ENCODE measurements around the gene DTWD2.

DTWD2 gene

DNA sequence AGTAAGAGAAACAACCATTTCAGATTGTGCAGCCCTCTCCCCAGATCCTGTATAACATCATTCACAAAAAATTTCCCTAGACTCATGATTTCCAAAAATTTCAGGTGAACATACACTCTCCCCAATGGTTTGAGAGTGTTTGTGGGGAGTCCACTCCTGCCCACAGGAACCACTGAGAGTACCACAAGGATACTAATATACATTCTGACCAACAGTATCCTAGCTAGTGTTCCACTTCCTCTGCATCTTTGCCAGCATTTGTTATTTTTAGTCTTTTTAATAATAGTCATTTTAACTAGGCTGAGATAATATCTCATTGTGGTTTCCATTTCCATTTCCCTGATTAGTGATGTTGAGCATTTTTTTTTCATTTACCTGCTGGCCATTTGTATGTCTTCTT lies 155.4 kb downstream of the DTWD2 start:
- no peak overlapping the region for H2AFZ ChIP-seq (ENCODE audit: low read length)
- no peak overlapping the region for H3K4me2 ChIP-seq (ENCODE audit: insufficient read depth, low read length, poor library complexity, severe bottlenecking)
- no peak overlapping the region for H3K27ac ChIP-seq (replicated peaks; ENCODE audit: low read length)
- no peak overlapping the region for H2BK15ac ChIP-seq (ENCODE audit: low read length)
- no peak overlapping the region for H3K18ac ChIP-seq (ENCODE audit: low read length)
- H4K91ac ChIP-seq (ENCODE audit: low read depth, low read length, poor library complexity) = no peak overlapping the region
- no peak overlapping the region for H3K9ac ChIP-seq (ENCODE audit: low read depth, low read length, poor library complexity)
- no peaks in the 10 kb centered on the region for H3K4me1 ChIP-seq (ENCODE audit: control insufficient read depth in 2 of 2, insufficient read depth in 1 of 2, low read depth in 1 of 2, low read length in 2 of 2)
- no peak overlapping the region for H4K8ac ChIP-seq (ENCODE audit: low read depth, low read length)
- no peaks in the 10 kb centered on the region for H3K79me1 ChIP-seq (ENCODE audit: low read depth, low read length)
- H3K27me3 ChIP-seq (ENCODE audit: control insufficient read depth in 3 of 3, insufficient read depth in 3 of 3, low read depth in 1 of 3, low read length in 3 of 3) = no peaks in the 10 kb centered on the region
- no peak overlapping the region for H3K4ac ChIP-seq (ENCODE audit: low read length)
- no peak overlapping the region for H2BK120ac ChIP-seq (ENCODE audit: low read depth, low read length)
- no peak overlapping the region for H2AK5ac ChIP-seq (ENCODE audit: low read depth, low read length)
- no peak overlapping the region for H3K4me3 ChIP-seq (ENCODE audit: low read length in 2 of 2)
- H2BK12ac ChIP-seq (ENCODE audit: low read length) = no peak overlapping the region
- peaks cover 0 to 2% of the 10 kb centered on the region in 2 donors for H3K9me3 ChIP-seq (replicated peaks in 1 of 2; ENCODE audit: control insufficient read depth in 2 of 2, insufficient read depth in 1 of 2, low read depth in 1 of 2, low read length in 2 of 2)
- no peak overlapping the region for H3K14ac ChIP-seq (ENCODE audit: low read length)
- no peaks in the 10 kb centered on the region for H3K36me3 ChIP-seq (replicated peaks in 1 of 2; ENCODE audit: control insufficient read depth in 2 of 2, insufficient read depth in 2 of 2, low read length in 2 of 2)
- no peak overlapping the region for H2BK5ac ChIP-seq (ENCODE audit: low read length)
- no peak for DNase-seq (ENCODE audit: low spot score)
- H3K23ac ChIP-seq (ENCODE audit: low read depth, low read length, poor library complexity) = no peak overlapping the region

DNA sequence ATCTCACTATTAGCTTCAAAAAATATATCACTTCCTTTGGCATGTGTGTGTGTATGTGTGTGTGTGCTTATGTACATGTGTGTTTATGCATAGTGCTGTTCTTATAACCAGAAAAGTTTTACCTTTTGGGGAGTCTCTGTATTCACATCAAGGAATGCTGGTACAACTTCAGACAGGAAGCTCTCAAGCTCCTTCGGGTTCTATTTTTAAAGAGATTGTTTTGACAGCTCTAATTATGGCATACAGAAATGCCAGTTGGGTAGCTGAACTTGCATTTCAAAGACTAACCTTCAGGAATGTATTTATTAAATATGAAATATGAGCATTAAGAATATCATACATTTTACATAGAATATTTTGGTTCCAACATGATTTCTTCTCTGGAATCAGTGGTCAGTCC lies 163.1 kb downstream of the DTWD2 start:
- H3K4me2 ChIP-seq (ENCODE audit: insufficient read depth, low read length, poor library complexity, severe bottlenecking) = no peak overlapping the region
- DNase-seq (ENCODE audit: low spot score) = no peak
- H2AK5ac ChIP-seq (ENCODE audit: low read depth, low read length) = no peak overlapping the region
- H3K27me3 ChIP-seq (ENCODE audit: control insufficient read depth in 3 of 3, insufficient read depth in 3 of 3, low read depth in 1 of 3, low read length in 3 of 3) = no peaks in the 10 kb centered on the region
- no peak overlapping the region for H3K23ac ChIP-seq (ENCODE audit: low read depth, low read length, poor library complexity)
- H3K4ac ChIP-seq (ENCODE audit: low read length) = no peak overlapping the region
- H3K79me1 ChIP-seq (ENCODE audit: low read depth, low read length) = no peaks in the 10 kb centered on the region
- no peak overlapping the region for H2BK12ac ChIP-seq (ENCODE audit: low read length)
- no CpG with 5 or more reads among the region's 1 CpG for WGBS, 2 donors (ENCODE audit: extremely low coverage in 2 of 2, insufficient read length in 2 of 2, insufficient replicate concordance in 1 of 2)
- no peaks in the 10 kb centered on the region for H3K36me3 ChIP-seq (replicated peaks in 1 of 2; ENCODE audit: control insufficient read depth in 2 of 2, insufficient read depth in 2 of 2, low read length in 2 of 2)
- no peaks in the 10 kb centered on the region for H3K9me3 ChIP-seq (replicated peaks in 1 of 2; ENCODE audit: control insufficient read depth in 2 of 2, insufficient read depth in 1 of 2, low read depth in 1 of 2, low read length in 2 of 2)
- no peak overlapping the region for H3K9ac ChIP-seq (ENCODE audit: low read depth, low read length, poor library complexity)
- H2BK120ac ChIP-seq (ENCODE audit: low read depth, low read length) = no peak overlapping the region
- H3K14ac ChIP-seq (ENCODE audit: low read length) = no peak overlapping the region
- no peak overlapping the region for H2AFZ ChIP-seq (ENCODE audit: low read length)
- H2BK5ac ChIP-seq (ENCODE audit: low read length) = no peak overlapping the region
- H4K8ac ChIP-seq (ENCODE audit: low read depth, low read length) = no peak overlapping the region
- H3K4me3 ChIP-seq (ENCODE audit: low read length in 2 of 2) = no peak overlapping the region
- H3K18ac ChIP-seq (ENCODE audit: low read length) = no peak overlapping the region
- no peak overlapping the region for H4K91ac ChIP-seq (ENCODE audit: low read depth, low read length, poor library complexity)
- H2BK15ac ChIP-seq (ENCODE audit: low read length) = no peak overlapping the region
- no peak overlapping the region for H3K27ac ChIP-seq (replicated peaks; ENCODE audit: low read length)
- no peaks in the 10 kb centered on the region for H3K4me1 ChIP-seq (ENCODE audit: control insufficient read depth in 2 of 2, insufficient read depth in 1 of 2, low read depth in 1 of 2, low read length in 2 of 2)

DNA sequence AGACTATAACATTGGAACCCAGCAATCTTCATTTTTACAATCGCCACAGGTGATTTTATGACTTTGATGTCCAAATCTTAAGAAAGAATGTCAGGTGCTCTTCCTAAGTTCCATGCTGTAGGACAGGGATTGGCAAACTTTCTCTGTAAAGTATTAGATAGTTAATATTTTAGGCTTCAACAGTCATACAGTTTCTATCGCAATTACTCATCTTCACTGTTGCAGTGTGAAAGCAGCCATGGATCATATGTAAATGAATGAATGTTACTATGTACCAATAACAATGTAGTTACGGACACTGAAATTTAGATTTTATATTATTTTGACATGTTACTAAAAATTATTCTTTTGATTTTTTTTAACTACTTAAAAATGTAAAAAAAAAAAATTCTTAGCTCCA lies 169.7 kb downstream of the DTWD2 start:
- no peak overlapping the region for H3K4ac ChIP-seq (ENCODE audit: low read length)
- no peak overlapping the region for H2AFZ ChIP-seq (ENCODE audit: low read length)
- H3K4me2 ChIP-seq (ENCODE audit: insufficient read depth, low read length, poor library complexity, severe bottlenecking) = no peak overlapping the region

DNA sequence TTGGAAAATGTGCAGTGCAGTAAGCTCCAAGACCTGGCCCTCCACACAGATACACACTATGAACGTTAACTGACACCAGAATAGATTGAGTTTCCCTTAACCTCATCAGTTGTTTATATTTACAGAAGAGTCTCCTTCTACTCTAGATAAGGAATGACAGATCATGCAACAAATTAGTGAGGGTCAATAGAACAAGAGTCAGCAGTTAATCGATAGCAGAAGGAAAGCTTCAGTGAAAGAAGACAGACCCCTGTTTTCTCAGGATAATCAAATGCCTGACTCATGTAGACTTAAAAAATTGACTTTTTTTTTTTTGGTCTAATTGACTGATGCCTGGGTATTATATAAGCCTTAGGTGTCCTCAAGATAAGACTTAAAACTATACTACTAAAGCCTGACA lies 179.9 kb downstream of the DTWD2 start:
- Histone ChIP-seq H4K8ac (ENCODE audit: low read depth, low read length) (no peak overlapping the region), H2BK5ac (ENCODE audit: low read length) (no peak overlapping the region), H4K91ac (ENCODE audit: low read depth, low read length, poor library complexity) (no peak overlapping the region), H3K18ac (ENCODE audit: low read length) (no peak overlapping the region), H2BK15ac (ENCODE audit: low read length) (no peak overlapping the region), H2BK12ac (ENCODE audit: low read length) (no peak overlapping the region), H3K27me3 (ENCODE audit: control insufficient read depth in 3 of 3, insufficient read depth in 3 of 3, low read depth in 1 of 3, low read length in 3 of 3) (no peaks in the 10 kb centered on the region), H3K79me1 (ENCODE audit: low read depth, low read length) (no peaks in the 10 kb centered on the region), H3K4me1 (ENCODE audit: control insufficient read depth in 2 of 2, insufficient read depth in 1 of 2, low read depth in 1 of 2, low read length in 2 of 2) (no peaks in the 10 kb centered on the region), H3K36me3 (replicated peaks in 1 of 2; ENCODE audit: control insufficient read depth in 2 of 2, insufficient read depth in 2 of 2, low read length in 2 of 2) (no peaks in the 10 kb centered on the region), H3K14ac (ENCODE audit: low read length) (no peak overlapping the region), H3K27ac (replicated peaks; ENCODE audit: low read length) (no peak overlapping the region), H2AFZ (ENCODE audit: low read length) (no peak overlapping the region), H2AK5ac (ENCODE audit: low read depth, low read length) (no peak overlapping the region), H3K23ac (ENCODE audit: low read depth, low read length, poor library complexity) (no peak overlapping the region), H3K9me3 (replicated peaks in 1 of 2; ENCODE audit: control insufficient read depth in 2 of 2, insufficient read depth in 1 of 2, low read depth in 1 of 2, low read length in 2 of 2) (peaks cover 2 to 6% of the 10 kb centered on the region in 2 donors), H3K9ac (ENCODE audit: low read depth, low read length, poor library complexity) (no peak overlapping the region), H3K4me3 (ENCODE audit: low read length in 2 of 2) (no peak overlapping the region), H2BK120ac (ENCODE audit: low read depth, low read length) (no peak overlapping the region), H3K4ac (ENCODE audit: low read length) (no peak overlapping the region), H3K4me2 (ENCODE audit: insufficient read depth, low read length, poor library complexity, severe bottlenecking) (no peak overlapping the region)
- no CpG with 5 or more reads among the region's 2 CpGs for WGBS, 2 donors (ENCODE audit: extremely low coverage in 2 of 2, insufficient read length in 2 of 2, insufficient replicate concordance in 1 of 2)
- no peak for DNase-seq (ENCODE audit: low spot score)

More for the DNA sequence above, 169.7 kb downstream of the DTWD2 start:
- no peak overlapping the region for H3K23ac ChIP-seq (ENCODE audit: low read depth, low read length, poor library complexity)
- H3K18ac ChIP-seq (ENCODE audit: low read length) = no peak overlapping the region
- no peak overlapping the region for H3K4me3 ChIP-seq (ENCODE audit: low read length in 2 of 2)
- H3K36me3 ChIP-seq (replicated peaks in 1 of 2; ENCODE audit: control insufficient read depth in 2 of 2, insufficient read depth in 2 of 2, low read length in 2 of 2) = no peaks in the 10 kb centered on the region
- no peaks in the 10 kb centered on the region for H3K4me1 ChIP-seq (ENCODE audit: control insufficient read depth in 2 of 2, insufficient read depth in 1 of 2, low read depth in 1 of 2, low read length in 2 of 2)
- no peak overlapping the region for H3K14ac ChIP-seq (ENCODE audit: low read length)
- no peak for DNase-seq (ENCODE audit: low spot score)
- H3K9me3 ChIP-seq (replicated peaks in 1 of 2; ENCODE audit: control insufficient read depth in 2 of 2, insufficient read depth in 1 of 2, low read depth in 1 of 2, low read length in 2 of 2) = no peaks in the 10 kb centered on the region
- no peak overlapping the region for H2BK12ac ChIP-seq (ENCODE audit: low read length)
- H2BK120ac ChIP-seq (ENCODE audit: low read depth, low read length) = no peak overlapping the region
- H3K79me1 ChIP-seq (ENCODE audit: low read depth, low read length) = no peaks in the 10 kb centered on the region
- H4K91ac ChIP-seq (ENCODE audit: low read depth, low read length, poor library complexity) = no peak overlapping the region
- no peaks in the 10 kb centered on the region for H3K27me3 ChIP-seq (ENCODE audit: control insufficient read depth in 3 of 3, insufficient read depth in 3 of 3, low read depth in 1 of 3, low read length in 3 of 3)
- H3K9ac ChIP-seq (ENCODE audit: low read depth, low read length, poor library complexity) = no peak overlapping the region
- H2BK5ac ChIP-seq (ENCODE audit: low read length) = no peak overlapping the region
- WGBS, 2 donors (ENCODE audit: extremely low coverage in 2 of 2, insufficient read length in 2 of 2, insufficient replicate concordance in 1 of 2) = no CpG with 5 or more reads among the region's 3 CpGs
- no peak overlapping the region for H4K8ac ChIP-seq (ENCODE audit: low read depth, low read length)
- no peak overlapping the region for H2BK15ac ChIP-seq (ENCODE audit: low read length)
- H3K27ac ChIP-seq (replicated peaks; ENCODE audit: low read length) = no peak overlapping the region
- H2AK5ac ChIP-seq (ENCODE audit: low read depth, low read length) = no peak overlapping the region

All from neuronal stem cell (in vitro differentiated cells).